Measurements from ENCODE around the gene POGZ.
"Not testable (repeated sequence)": the region's sequence is repeated elsewhere in the genome, so short reads cannot be mapped to it uniquely, and the experiment has no call there.

The POGZ gene

GRCh38 chr1:151478140-151478812 lies 19.0 kb upstream of the POGZ start:
- no peak for DNase-seq

- DNase-seq: no peak
Observed at GRCh38 chr1:151477066-151477465, 17.8 kb upstream of the POGZ start.

- DNase-seq: no peak
Observed at GRCh38 chr1:151476083-151476482, 16.8 kb upstream of the POGZ start.

- DNase-seq: no peak
Observed at GRCh38 chr1:151475175-151475574, 15.9 kb upstream of the POGZ start.

- DNase-seq: no peak
Observed at GRCh38 chr1:151474745-151475144, 15.5 kb upstream of the POGZ start.

- DNase-seq: no peak
Observed at GRCh38 chr1:151472856-151473731, 13.8 kb upstream of the POGZ start.

- no peak for DNase-seq
Observed at GRCh38 chr1:151465026-151465425, 5.7 kb upstream of the POGZ start.

GRCh38 chr1:151461694-151462093 lies 2.4 kb upstream of the POGZ start:
- no peak for DNase-seq

- DNase-seq: peak; percentile 42
Observed at GRCh38 chr1:151458802-151459330, 428 bp downstream of the POGZ start.

- peak; percentile 63 for DNase-seq
Observed at GRCh38 chr1:151457911-151458801, 1.1 kb downstream of the POGZ start.

GRCh38 chr1:151455966-151456365 lies 3.3 kb downstream of the POGZ start:
- DNase-seq: no peak

GRCh38 chr1:151455231-151455630 lies 4.1 kb downstream of the POGZ start:
- DNase-seq: no peak

GRCh38 chr1:151447696-151448095 lies 11.6 kb downstream of the POGZ start:
- DNase-seq: no peak

GRCh38 chr1:151444783-151445177 lies 14.5 kb downstream of the POGZ start:
- DNase-seq: no peak

- DNase-seq: no peak
Observed at GRCh38 chr1:151443846-151444782, 15.2 kb downstream of the POGZ start.

GRCh38 chr1:151437396-151437795 lies 21.9 kb downstream of the POGZ start:
- not testable (repeated sequence) for DNase-seq

GRCh38 chr1:151436985-151437384 lies 22.3 kb downstream of the POGZ start:
- no peak for DNase-seq

- no peak for DNase-seq
Observed at GRCh38 chr1:151435174-151435573, 24.1 kb downstream of the POGZ start.

- DNase-seq: not testable (repeated sequence)
Observed at GRCh38 chr1:151433827-151434226, 25.5 kb downstream of the POGZ start.

- no peak for DNase-seq
Observed at GRCh38 chr1:151428068-151428467, 31.2 kb downstream of the POGZ start.

GRCh38 chr1:151425103-151425502 lies 34.2 kb downstream of the POGZ start:
- DNase-seq: no peak

- DNase-seq: no peak
Observed at GRCh38 chr1:151419819-151420218, 39.5 kb downstream of the POGZ start.

All from activated gamma-delta T cell (primary cell).